Spinal cord (tissue), 10 donors: ENCODE data around the gene MACROD2. TPM values are rescaled to one million over a fixed set of nuclear protein-coding genes. Genes with fewer than 3 reads are reported as not detected.
"Not testable (repeated sequence)": the region's sequence is repeated elsewhere in the genome, so short reads cannot be mapped to it uniquely, and the experiment has no call there.

Experiments used
- DNase-seq, 6 donors: peaks; one replicate each; pipeline versions ENCODE4 v3.0.0 to v3.0.0-alpha.2; 2013 to 2015; ENCODE audit warnings: low spot score in 6 of 6, low read depth in 4 of 6
- H3K27ac ChIP-seq: one replicate; pipeline ENCODE4 v1.5.1; 2013; ENCODE audit warnings: low read depth, low read length, control low read depth
- H3K27me3 ChIP-seq: one replicate; pipeline ENCODE4 v1.6.1; 2013; ENCODE audit warnings: low read length; ENCODE audit not compliant: control insufficient read depth, insufficient read depth
- H3K36me3 ChIP-seq: one replicate; pipeline ENCODE4 v1.6.1; 2013; ENCODE audit warnings: low read length; ENCODE audit not compliant: control insufficient read depth, insufficient read depth
- H3K4me1 ChIP-seq: one replicate; pipeline ENCODE4 v1.6.1; 2013; ENCODE audit warnings: low read length; ENCODE audit not compliant: control insufficient read depth, insufficient read depth
- H3K4me3 ChIP-seq: one replicate; pipeline ENCODE4 v1.5.1; 2013; ENCODE audit warnings: low read depth, low read length, control low read depth
- H3K9me3 ChIP-seq: one replicate; pipeline ENCODE4 v1.6.1; 2013; ENCODE audit warnings: low read length; ENCODE audit not compliant: control insufficient read depth, insufficient read depth
- WGBS: methylation state at CpG from one replicate; pipeline ENCODE4 v1.1.5; 2013; ENCODE audit warnings: missing lambda C conversion rate; ENCODE audit not compliant: insufficient coverage; 5-methylcytosine and 5-hydroxymethylcytosine counted together
- polyA plus RNA-seq, 2 donors: library from polyadenylated mRNA; unstranded; fragments of 120-200 nt; gene quantifications; one replicate each; pipeline ENCODE4 v1.2.1, GENCODE V29; 2013; ENCODE audit not compliant: insufficient read length in 2 of 2
- total RNA-seq, 2 donors: library from RNA; depleted of rRNA in 1 of 2; stranded (reverse); fragments of 120-200 nt in 1 of 2; fragments of >200 nt in 1 of 2; gene quantifications; one replicate each; pipeline versions ENCODE4 v1.2.3 to v1.2.4, GENCODE V29; 2013 to 2014
- donor health status: healthy.

Gene MACROD2
- total and polyA plus RNA-seq, 4 donors: 16.2 to 34.0 (median 23.6) TPM

DNA sequence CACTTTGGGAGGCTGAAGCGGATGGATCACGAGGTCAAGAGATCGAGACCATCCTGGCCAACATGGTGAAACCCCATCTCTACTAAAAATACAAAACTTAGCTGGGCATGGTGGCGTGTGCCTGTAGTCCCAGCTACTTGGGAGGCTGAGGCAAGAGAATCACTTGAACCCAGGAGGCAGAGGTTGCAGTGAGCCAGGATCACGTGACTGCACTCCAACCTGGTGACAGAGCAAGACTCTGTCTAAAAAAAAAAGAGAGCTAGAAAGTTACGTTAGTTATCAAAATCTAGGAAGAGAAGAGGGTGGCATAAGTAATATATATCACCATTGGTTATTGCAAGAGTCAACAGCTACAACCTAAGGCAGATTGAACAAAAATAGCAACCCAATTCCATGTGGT is 2017.6 kb downstream of the MACROD2 start:
- not testable (repeated sequence) for H3K27me3 ChIP-seq, H3K4me3 ChIP-seq, H3K9me3 ChIP-seq, H3K27ac ChIP-seq, DNase-seq, H3K4me1 ChIP-seq, H3K36me3 ChIP-seq
- 100% methylated on average over 1 of the region's 6 CpGs for WGBS

DNA sequence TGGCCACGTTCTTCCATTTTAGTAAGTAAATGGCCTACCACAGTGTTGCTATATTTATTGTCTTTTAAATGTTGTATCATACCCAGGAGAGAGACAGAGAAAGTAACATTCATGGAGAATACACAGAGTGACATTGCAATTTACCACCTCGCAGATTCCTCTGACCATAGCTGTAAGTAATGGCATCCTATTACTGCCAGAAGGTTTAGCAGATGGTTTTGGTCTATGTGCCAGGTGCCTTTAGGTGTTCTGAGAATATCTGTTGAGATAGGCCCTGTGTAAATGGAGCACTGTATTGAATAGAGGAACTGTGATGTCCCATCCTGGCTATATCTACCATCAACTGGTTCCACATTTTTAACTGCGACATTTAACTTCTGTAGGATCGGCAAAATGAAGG is 2018.3 kb downstream of the MACROD2 start:
- H3K27me3 ChIP-seq: no peaks in the 10 kb centered on the region
- no CpG with 5 or more reads among the region's 4 CpGs for WGBS
- DNase-seq: no peak
- H3K4me3 ChIP-seq: no peak overlapping the region
- no peaks in the 10 kb centered on the region for H3K9me3 ChIP-seq
- H3K27ac ChIP-seq: no peak overlapping the region
- no peaks in the 10 kb centered on the region for H3K36me3 ChIP-seq
- no peaks in the 10 kb centered on the region for H3K4me1 ChIP-seq

DNA sequence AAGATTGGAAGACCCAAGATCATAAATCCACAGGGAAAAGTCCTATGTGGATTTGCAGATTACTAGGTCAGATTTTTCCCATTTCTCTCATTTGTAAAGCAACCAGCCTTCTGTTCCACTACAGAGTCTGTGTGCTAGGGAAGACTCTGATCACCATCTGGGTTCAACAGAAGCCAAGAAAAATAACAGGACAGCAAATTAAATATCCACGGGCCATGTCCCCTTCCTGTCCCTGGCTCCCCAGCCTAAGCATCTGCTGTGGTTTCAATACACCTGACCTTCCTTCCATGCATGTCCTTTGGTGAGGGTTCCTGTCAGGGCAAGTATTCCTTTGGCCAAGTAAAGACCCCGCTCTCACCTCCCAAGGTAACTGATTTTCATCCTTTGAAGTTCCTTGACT is 2019.1 kb downstream of the MACROD2 start:
- peak in 1 of 6 donors; percentile 17 for DNase-seq
- Histone ChIP-seq H3K36me3 (no peaks in the 10 kb centered on the region), H3K27me3 (no peaks in the 10 kb centered on the region), H3K9me3 (no peaks in the 10 kb centered on the region), H3K4me3 (no peak overlapping the region), H3K4me1 (no peaks in the 10 kb centered on the region), H3K27ac (no peak overlapping the region)
- WGBS: 60% methylated on average over 1 of the region's 2 CpGs

DNA sequence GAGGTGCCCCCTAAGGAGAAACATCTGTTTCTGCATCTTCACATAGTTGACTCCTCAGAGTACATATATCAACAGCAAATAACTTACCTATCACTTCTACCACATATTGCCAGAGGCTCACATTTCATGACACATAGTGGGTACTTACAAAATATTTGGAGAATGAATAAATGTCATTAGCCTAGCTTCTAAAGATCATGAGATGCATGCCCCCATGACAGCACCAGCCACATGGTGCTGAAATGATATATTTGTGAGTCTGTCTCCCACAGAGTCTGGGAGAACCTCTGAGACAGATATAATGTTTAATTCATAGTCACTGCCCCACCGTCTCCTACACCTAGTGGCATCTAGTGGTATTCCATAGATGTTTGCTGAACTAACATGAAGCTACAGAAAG is 2022.3 kb downstream of the MACROD2 start:
- no peak for DNase-seq
- WGBS: no CpG with 5 or more reads among the region's 1 CpG
- Histone ChIP-seq H3K4me3 (no peak overlapping the region), H3K4me1 (no peaks in the 10 kb centered on the region), H3K36me3 (no peaks in the 10 kb centered on the region), H3K9me3 (no peaks in the 10 kb centered on the region), H3K27ac (no peak overlapping the region), H3K27me3 (no peaks in the 10 kb centered on the region)

DNA sequence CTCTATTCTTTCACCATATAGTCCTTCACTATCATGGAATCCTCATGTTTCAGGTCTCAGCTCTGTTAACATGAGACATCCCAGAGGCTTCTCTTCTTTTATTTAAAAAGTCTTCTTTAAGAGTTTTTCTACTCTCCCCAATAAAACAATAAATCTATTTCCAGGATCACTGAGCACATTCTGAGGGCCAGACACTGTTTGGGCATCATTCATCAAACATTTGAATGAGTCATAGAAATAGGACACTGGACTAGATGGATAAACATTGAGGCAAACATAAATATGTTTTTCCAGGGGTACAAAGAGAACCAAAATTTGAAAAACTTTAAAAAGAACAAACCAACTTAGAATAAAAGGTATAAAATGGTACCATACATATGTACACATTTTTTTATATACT is 2023.6 kb downstream of the MACROD2 start:
- Histone ChIP-seq H3K36me3 (no peaks in the 10 kb centered on the region), H3K27ac (no peak overlapping the region), H3K27me3 (no peaks in the 10 kb centered on the region), H3K4me1 (no peaks in the 10 kb centered on the region), H3K4me3 (no peak overlapping the region), H3K9me3 (no peaks in the 10 kb centered on the region)
- DNase-seq: no peak

DNA sequence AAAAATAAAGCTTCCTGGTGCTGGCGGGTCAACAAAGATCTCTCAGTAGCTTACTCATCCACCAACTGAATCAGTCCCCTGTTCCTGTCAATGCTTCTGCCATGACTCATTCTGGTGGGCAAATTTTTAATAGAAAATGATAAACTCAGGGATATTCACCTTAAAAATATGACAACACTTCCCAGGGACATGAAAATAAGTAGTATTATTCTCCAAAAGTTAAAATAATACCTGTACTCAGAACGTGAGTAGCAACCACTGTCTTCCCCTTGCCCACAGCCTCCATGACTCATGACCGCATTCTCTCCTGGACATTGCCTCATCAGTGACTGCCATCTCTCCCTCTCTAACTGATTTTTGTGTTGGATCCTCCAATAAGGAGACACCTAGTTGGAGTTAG is 2025.7 kb downstream of the MACROD2 start:
- Histone ChIP-seq H3K36me3 (no peaks in the 10 kb centered on the region), H3K4me3 (no peak overlapping the region), H3K4me1 (no peaks in the 10 kb centered on the region), H3K27me3 (no peaks in the 10 kb centered on the region), H3K9me3 (no peaks in the 10 kb centered on the region), H3K27ac (no peak overlapping the region)
- no peak for DNase-seq
- no CpG with 5 or more reads among the region's 3 CpGs for WGBS

DNA sequence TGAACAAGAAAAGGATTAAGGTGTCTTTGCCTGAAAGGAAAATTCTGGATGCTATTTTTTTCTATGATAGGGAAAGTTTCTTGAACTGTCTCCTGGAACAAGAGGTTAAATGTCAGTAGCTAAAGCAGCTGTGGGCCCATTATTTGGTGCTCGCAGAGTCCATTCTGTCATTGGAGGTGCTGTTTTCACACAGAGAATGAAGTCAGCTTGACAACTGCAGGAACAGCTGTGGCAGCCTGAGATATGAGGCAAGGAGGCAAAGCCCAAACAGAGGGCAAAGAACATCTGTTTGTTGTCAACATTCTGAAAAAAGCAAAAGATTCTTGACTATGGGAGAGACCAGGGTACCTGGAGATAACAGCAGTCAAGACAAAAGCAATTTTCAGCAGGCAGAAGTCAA is 2029.8 kb downstream of the MACROD2 start:
- WGBS: 57% methylated on average over 1 of the region's 1 CpG
- Histone ChIP-seq H3K36me3 (no peaks in the 10 kb centered on the region), H3K4me1 (no peaks in the 10 kb centered on the region), H3K9me3 (no peaks in the 10 kb centered on the region), H3K4me3 (no peak overlapping the region), H3K27ac (no peak overlapping the region), H3K27me3 (no peaks in the 10 kb centered on the region)
- no peak for DNase-seq

DNA sequence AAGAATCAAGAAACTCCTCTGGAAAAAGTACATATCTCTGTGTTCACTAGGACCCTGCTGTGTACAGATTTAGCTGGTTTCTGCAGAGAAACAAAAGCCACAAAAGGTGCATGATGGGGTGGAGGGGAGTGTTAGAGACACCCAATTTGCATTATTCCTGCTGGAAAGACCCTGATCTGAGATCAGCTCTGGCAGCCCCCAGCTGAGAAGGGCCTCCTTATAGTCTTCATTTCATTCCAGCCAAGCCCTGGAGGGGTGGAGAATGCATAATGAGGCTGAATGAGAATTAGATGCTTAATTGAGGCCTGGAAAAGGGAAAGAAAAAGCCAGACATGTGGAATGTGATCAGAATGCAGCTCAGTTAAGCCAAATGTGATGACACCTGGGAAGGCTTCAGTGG is 2032.4 kb downstream of the MACROD2 start:
- Histone ChIP-seq H3K36me3 (no peaks in the 10 kb centered on the region), H3K4me1 (no peaks in the 10 kb centered on the region), H3K27me3 (no peaks in the 10 kb centered on the region), H3K4me3 (no peak overlapping the region), H3K9me3 (no peaks in the 10 kb centered on the region), H3K27ac (peak overlapping the region; percentile 42)
- peak in 3 of 6 donors; percentile 31 to 89 (median 85) for DNase-seq

DNA sequence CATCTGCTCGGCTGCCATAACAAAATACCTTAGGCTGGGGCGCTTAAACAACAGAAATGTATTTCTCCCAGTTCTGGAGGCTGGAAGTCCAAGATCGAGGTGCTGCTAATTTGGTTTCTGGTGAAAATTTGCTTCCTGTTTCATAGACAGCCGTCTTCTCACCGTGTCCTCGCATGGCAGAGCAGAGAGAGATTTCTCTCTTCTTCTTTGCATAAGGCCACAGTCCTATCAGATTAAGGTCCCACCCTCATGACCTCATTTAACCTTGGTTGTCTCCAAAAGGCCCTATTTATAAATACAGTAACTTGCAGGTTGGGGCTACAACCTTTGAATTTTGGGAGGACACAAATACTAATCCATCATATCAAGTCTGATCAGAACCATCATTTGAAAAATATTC is 2033.6 kb downstream of the MACROD2 start:
- no peak overlapping the region for H3K27ac ChIP-seq
- H3K9me3 ChIP-seq: no peaks in the 10 kb centered on the region
- DNase-seq: no peak
- H3K4me1 ChIP-seq: no peaks in the 10 kb centered on the region
- 80% methylated on average over 1 of the region's 6 CpGs for WGBS
- H3K36me3 ChIP-seq: no peaks in the 10 kb centered on the region
- H3K27me3 ChIP-seq: no peaks in the 10 kb centered on the region
- H3K4me3 ChIP-seq: no peak overlapping the region

DNA sequence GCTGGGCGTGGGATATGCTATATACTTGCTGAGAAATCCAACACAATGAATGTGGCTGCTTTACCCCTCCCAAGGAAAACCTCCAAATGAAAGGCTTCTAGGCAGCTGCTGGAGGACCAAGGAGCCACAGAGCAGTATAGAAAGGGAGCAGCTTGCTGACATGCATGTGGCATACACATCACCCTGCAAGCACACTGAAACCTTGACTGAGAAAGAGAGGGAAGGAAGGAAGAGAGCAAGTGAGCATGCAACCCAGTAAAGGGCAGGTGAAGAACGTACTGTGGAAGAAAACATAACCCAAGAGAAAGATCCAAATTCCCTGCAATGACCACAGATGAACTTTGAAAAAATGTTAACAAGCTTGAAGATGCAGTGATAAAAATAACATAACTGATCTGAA is 2034.9 kb downstream of the MACROD2 start:
- Histone ChIP-seq H3K27me3 (no peaks in the 10 kb centered on the region), H3K4me3 (no peak overlapping the region), H3K27ac (no peak overlapping the region), H3K4me1 (no peaks in the 10 kb centered on the region), H3K36me3 (no peaks in the 10 kb centered on the region), H3K9me3 (no peaks in the 10 kb centered on the region)
- DNase-seq: no peak
- no CpG with 5 or more reads among the region's 2 CpGs for WGBS
